Osteoblast (primary cell): ENCODE measurements around the gene ARRDC1. TPM values are rescaled to one million over a fixed set of nuclear protein-coding genes. Genes with fewer than 3 reads are reported as not detected.
"Not testable (repeated sequence)": the region's sequence is repeated elsewhere in the genome, so short reads cannot be mapped to it uniquely, and the experiment has no call there.

Experiments
- DNase-seq: peaks from one replicate; pipeline ENCODE4 v3.0.0; 2011; ENCODE audit warnings: low spot score, mixed read lengths; ENCODE audit not compliant: insufficient read length; ENCODE audit errors: missing footprints
- H2AFZ ChIP-seq: 2 replicates; pipeline ENCODE4 v1.6.0; 2011; ENCODE audit warnings: mild to moderate bottlenecking, low read length
- H3K27ac ChIP-seq: 2 replicates; pipeline ENCODE4 v1.5.1; 2011; ENCODE audit warnings: mild to moderate bottlenecking, low read depth, low read length, moderate library complexity
- H3K27me3 ChIP-seq: 2 replicates; pipeline ENCODE4 v1.6.0; 2012; ENCODE audit warnings: mild to moderate bottlenecking, control low read depth, inconsistent platforms, low read length, moderate library complexity; ENCODE audit not compliant: insufficient read depth
- H3K36me3 ChIP-seq: 2 replicates; pipeline ENCODE4 v1.5.1; 2011; ENCODE audit warnings: mild to moderate bottlenecking, low read length, control low read depth, moderate library complexity; ENCODE audit not compliant: insufficient read depth
- H3K4me1 ChIP-seq: 2 replicates; pipeline ENCODE4 v1.5.1; 2011; ENCODE audit warnings: mild to moderate bottlenecking, low read length, control low read depth, moderate library complexity; ENCODE audit not compliant: insufficient read depth
- H3K4me2 ChIP-seq: 2 replicates; pipeline ENCODE4 v1.6.0; 2011; ENCODE audit warnings: mild to moderate bottlenecking, low read length; ENCODE audit not compliant: insufficient read depth
- H3K4me3 ChIP-seq: fragments of 200-600 bp; sonication (generic); 3 replicates; pipeline ENCODE4 v1.5.1; 2012; ENCODE audit warnings: mild to moderate bottlenecking, low read length, inconsistent platforms; ENCODE audit not compliant: insufficient read depth
- H3K79me2 ChIP-seq: 2 replicates; pipeline ENCODE4 v1.6.0; 2012; ENCODE audit warnings: mild to moderate bottlenecking, low read length, control low read depth, inconsistent platforms; ENCODE audit not compliant: insufficient read depth
- H3K9me3 ChIP-seq: 2 replicates; pipeline ENCODE4 v1.5.1; 2011; ENCODE audit warnings: low read depth, low read length, control low read depth
- H4K20me1 ChIP-seq: 2 replicates; pipeline ENCODE4 v1.6.0; 2012; ENCODE audit warnings: mild to moderate bottlenecking, low read length, control low read depth; ENCODE audit not compliant: insufficient read depth
- total RNA-seq: library from RNA; depleted of rRNA; stranded (reverse); fragments of >200 nt; gene quantifications from 2 replicates; pipeline ENCODE4 v1.2.3, GENCODE V29; 2012
- TF ChIP-seq, protein P1 (sequence below): IDR thresholded peaks from 2 replicates; pipeline ENCODE4 v1.5.1; 2011; ENCODE audit warnings: mild to moderate bottlenecking, low read depth, low read length, moderate library complexity; ENCODE audit errors: extremely low read depth

The ARRDC1 gene
- total RNA-seq, 1 donor: 11.9 TPM

GRCh38 chr9:137620581-137620980, 15.1 kb downstream of the ARRDC1 start:
- DNase-seq: peak; percentile 19
- Histone ChIP-seq H3K4me1 (peaks cover 25% of the 10 kb centered on the region), H3K27me3 (no peaks in the 10 kb centered on the region), H4K20me1 (peaks cover 32% of the 10 kb centered on the region), H3K27ac (no peak overlapping the region), H3K79me2 (peaks cover 81% of the 10 kb centered on the region), H2AFZ (no peak overlapping the region), H3K36me3 (peaks cover 7% of the 10 kb centered on the region), H3K4me3 (no peak overlapping the region), H3K9me3 (no peaks in the 10 kb centered on the region), H3K4me2 (peak overlapping the region; percentile 80)
- TF ChIP-seq, protein P1, sequence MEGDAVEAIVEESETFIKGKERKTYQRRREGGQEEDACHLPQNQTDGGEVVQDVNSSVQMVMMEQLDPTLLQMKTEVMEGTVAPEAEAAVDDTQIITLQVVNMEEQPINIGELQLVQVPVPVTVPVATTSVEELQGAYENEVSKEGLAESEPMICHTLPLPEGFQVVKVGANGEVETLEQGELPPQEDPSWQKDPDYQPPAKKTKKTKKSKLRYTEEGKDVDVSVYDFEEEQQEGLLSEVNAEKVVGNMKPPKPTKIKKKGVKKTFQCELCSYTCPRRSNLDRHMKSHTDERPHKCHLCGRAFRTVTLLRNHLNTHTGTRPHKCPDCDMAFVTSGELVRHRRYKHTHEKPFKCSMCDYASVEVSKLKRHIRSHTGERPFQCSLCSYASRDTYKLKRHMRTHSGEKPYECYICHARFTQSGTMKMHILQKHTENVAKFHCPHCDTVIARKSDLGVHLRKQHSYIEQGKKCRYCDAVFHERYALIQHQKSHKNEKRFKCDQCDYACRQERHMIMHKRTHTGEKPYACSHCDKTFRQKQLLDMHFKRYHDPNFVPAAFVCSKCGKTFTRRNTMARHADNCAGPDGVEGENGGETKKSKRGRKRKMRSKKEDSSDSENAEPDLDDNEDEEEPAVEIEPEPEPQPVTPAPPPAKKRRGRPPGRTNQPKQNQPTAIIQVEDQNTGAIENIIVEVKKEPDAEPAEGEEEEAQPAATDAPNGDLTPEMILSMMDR: no peak

DNA sequence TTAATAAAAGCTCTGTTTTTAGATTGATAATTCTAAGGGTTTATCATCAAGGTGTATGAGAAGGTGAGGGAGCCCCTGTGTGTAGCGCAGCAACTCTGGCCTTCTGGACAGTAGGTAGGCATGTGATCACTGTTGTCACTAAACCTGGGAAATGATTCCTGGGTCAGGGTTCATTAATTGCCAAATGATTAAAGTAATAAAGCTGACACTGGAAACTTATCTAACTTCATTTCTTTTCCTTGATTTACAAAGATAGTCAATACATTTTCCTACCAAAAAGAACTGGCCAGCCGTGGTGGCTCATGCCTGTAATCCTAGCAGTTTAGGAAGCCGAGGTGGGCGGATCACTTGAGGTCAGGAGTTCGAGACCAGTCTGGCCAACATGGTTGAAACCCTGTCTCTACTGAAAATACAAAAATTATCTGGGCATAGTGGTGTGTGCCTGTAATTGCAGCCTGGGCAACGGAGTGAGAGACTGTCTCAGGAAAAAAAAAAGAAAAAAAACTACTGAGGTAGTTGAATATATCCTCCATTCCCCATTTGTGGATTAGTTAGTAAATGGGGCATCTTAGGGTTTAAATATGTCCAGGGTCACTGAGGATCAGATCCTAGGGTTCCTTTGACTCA, 15.8 kb downstream of the ARRDC1 start:
- DNase-seq: peak; percentile 69
- H3K4me2 ChIP-seq: peak overlapping the region; percentile 80

DNA sequence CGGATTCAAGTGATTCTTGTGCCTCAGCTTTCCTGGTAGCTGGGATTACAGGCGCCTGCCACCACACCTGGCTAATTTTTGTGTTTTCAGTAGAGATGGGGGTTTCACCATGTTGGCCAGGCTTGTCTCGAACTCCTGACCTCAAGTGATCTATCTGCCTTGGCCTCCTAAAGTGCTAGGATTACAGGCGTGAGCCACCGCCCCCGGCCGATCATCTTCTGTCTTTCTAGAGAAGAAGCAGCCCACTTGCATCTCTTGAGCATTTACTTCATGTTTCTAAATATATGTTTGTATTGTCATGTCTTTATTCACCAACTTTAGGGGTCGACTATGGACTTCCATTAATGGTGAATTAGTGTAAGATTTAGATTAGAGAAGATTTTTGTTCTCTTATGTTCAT, 16.7 kb downstream of the ARRDC1 start:
- not testable (repeated sequence) for H3K36me3 ChIP-seq, H2AFZ ChIP-seq, H3K4me2 ChIP-seq, H3K4me3 ChIP-seq, DNase-seq, H3K27ac ChIP-seq, H3K27me3 ChIP-seq, H3K9me3 ChIP-seq
- H3K4me1 ChIP-seq: peaks cover 25% of the 10 kb centered on the region
- peaks cover 83% of the 10 kb centered on the region for H3K79me2 ChIP-seq
- H4K20me1 ChIP-seq: peaks cover 37% of the 10 kb centered on the region

More for the DNA sequence above, 15.8 kb downstream of the ARRDC1 start:
- Histone ChIP-seq H4K20me1 (peaks cover 34% of the 10 kb centered on the region), H3K27ac (no peak overlapping the region), H3K79me2 (peaks cover 81% of the 10 kb centered on the region), H3K4me1 (peaks cover 25% of the 10 kb centered on the region), H2AFZ (no peak overlapping the region), H3K4me3 (no peak overlapping the region), H3K27me3 (no peaks in the 10 kb centered on the region), H3K36me3 (peaks cover under 1% of the 10 kb centered on the region), H3K9me3 (no peaks in the 10 kb centered on the region)
- TF ChIP-seq, protein P1: peak; percentile 35

DNA sequence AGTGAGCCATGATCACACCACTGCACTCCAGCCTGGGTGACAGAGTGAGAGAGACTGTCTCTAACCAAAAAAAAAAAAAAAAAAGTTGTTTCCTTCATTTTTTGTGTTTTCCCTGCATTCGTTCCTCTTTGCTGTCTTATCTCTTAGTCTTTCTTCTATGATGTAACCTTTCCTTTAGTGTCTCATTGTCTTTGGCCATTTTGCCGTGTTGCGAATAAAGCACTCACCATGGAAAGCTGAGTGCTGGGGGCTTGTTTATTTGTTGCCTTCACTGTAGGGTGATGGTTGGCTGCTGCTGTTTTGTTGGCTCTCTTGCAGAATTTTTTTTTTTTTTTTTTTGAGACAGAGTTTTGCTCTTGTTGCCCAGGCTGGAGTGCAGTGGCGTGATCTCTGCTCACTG, 21.0 kb downstream of the ARRDC1 start:
- DNase-seq: no peak
- Histone ChIP-seq H3K4me3 (no peak overlapping the region), H3K79me2 (peaks cover 93% of the 10 kb centered on the region), H2AFZ (no peak overlapping the region), H3K9me3 (no peaks in the 10 kb centered on the region), H3K36me3 (no peaks in the 10 kb centered on the region), H4K20me1 (peaks cover 43% of the 10 kb centered on the region), H3K4me2 (no peak overlapping the region), H3K27ac (no peak overlapping the region), H3K27me3 (no peaks in the 10 kb centered on the region), H3K4me1 (peaks cover 10% of the 10 kb centered on the region)
- TF ChIP-seq, protein P1: no peak

GRCh38 chr9:137627406-137627805, 21.9 kb downstream of the ARRDC1 start:
- peaks cover 10% of the 10 kb centered on the region for H3K4me1 ChIP-seq
- H4K20me1 ChIP-seq: peaks cover 46% of the 10 kb centered on the region
- H3K27me3 ChIP-seq, DNase-seq, H3K4me3 ChIP-seq, H3K36me3 ChIP-seq, H2AFZ ChIP-seq, H3K27ac ChIP-seq, H3K4me2 ChIP-seq, H3K9me3 ChIP-seq: not testable (repeated sequence)
- peaks cover 95% of the 10 kb centered on the region for H3K79me2 ChIP-seq
